Measurements from ENCODE around the gene YPEL3. TPM values are rescaled to one million over a fixed set of nuclear protein-coding genes. Genes with fewer than 3 reads are reported as not detected.
A peak's percentile ranks its signal among the peaks of the same experiment; 100 is the strongest.

Gene YPEL3
- 100 to 1,000 TPM; 214 to 383 (median 284) TPM for polyA plus RNA-seq (ENCODE audit: low read depth in 6 of 6)

GRCh38 chr16:30096105-30096861 is at the start of gene YPEL3:
Gene YPEL3, minus strand, starts transcription at chr16:30096213. Its CDS starts 731 bp downstream, at chr16:30095482.
- DNase-seq (peak; percentile 88), ATAC-seq (ENCODE audit: low read depth in 2 of 2) (peak; percentile 37 to 41)
- no peaks in the 10 kb centered on the region for H3K27me3 Mint-ChIP-seq
- peak within 1 kb of the TSS; percentile 88 to 94 (median 92) for H3K4me3 Mint-ChIP-seq
- peaks cover 5 to 29% (median 25%) of the 10 kb centered on the region in 7 donors for H3K9me3 Mint-ChIP-seq
- H3K4me1 Mint-ChIP-seq: peaks cover 31 to 41% (median 33%) of the 10 kb centered on the region in 3 donors
- peak within 1 kb of the TSS; percentile 87 to 98 (median 96) for H3K27ac Mint-ChIP-seq
- peaks cover 16 to 25% of the 10 kb centered on the region in 2 donors for H3K36me3 Mint-ChIP-seq

- no peak for DNase-seq
- ATAC-seq (ENCODE audit: low read depth in 2 of 2): no peak
- H3K4me3 Mint-ChIP-seq: no peak overlapping the region
- H3K27me3 Mint-ChIP-seq: no peaks in the 10 kb centered on the region
- H3K27ac Mint-ChIP-seq: no peak overlapping the region
- H3K9me3 Mint-ChIP-seq: peaks cover 0 to 14% (median 6%) of the 10 kb centered on the region in 7 donors
- H3K4me1 Mint-ChIP-seq: peaks cover 5 to 7% (median 7%) of the 10 kb centered on the region in 3 donors
- peaks cover 0 to 5% of the 10 kb centered on the region in 2 donors for H3K36me3 Mint-ChIP-seq
Measured at GRCh38 chr16:30145657-30146056, 49.6 kb upstream of the YPEL3 start.

GRCh38 chr16:30144917-30145316 is 48.9 kb upstream of the YPEL3 start:
- H3K9me3 Mint-ChIP-seq: peaks cover 0 to 14% (median 6%) of the 10 kb centered on the region in 7 donors
- peaks cover 0 to 5% of the 10 kb centered on the region in 2 donors for H3K36me3 Mint-ChIP-seq
- no peaks in the 10 kb centered on the region for H3K27me3 Mint-ChIP-seq
- no peak overlapping the region for H3K4me3 Mint-ChIP-seq
- DNase-seq (no peak), ATAC-seq (ENCODE audit: low read depth in 2 of 2) (no peak)
- H3K4me1 Mint-ChIP-seq: peaks cover 7 to 10% (median 9%) of the 10 kb centered on the region in 3 donors
- H3K27ac Mint-ChIP-seq: no peak overlapping the region

GRCh38 chr16:30144017-30144416 is 48.0 kb upstream of the YPEL3 start:
- H3K4me3 Mint-ChIP-seq: no peak overlapping the region
- peaks cover 13 to 14% (median 14%) of the 10 kb centered on the region in 3 donors for H3K4me1 Mint-ChIP-seq
- peaks cover 0 to 7% (median 3%) of the 10 kb centered on the region in 7 donors for H3K9me3 Mint-ChIP-seq
- no peak overlapping the region for H3K27ac Mint-ChIP-seq
- no peaks in the 10 kb centered on the region for H3K36me3 Mint-ChIP-seq
- H3K27me3 Mint-ChIP-seq: no peaks in the 10 kb centered on the region
- ATAC-seq (ENCODE audit: low read depth in 2 of 2) (no peak), DNase-seq (no peak)

GRCh38 chr16:30143347-30143702 is 47.3 kb upstream of the YPEL3 start:
- Mint-ChIP-seq H3K4me1 (peaks cover 13 to 14% (median 14%) of the 10 kb centered on the region in 3 donors), H3K27ac (peak overlapping the region in 1 of 6 donors; percentile 14), H3K9me3 (no peaks in the 10 kb centered on the region), H3K4me3 (no peak overlapping the region), H3K36me3 (no peaks in the 10 kb centered on the region), H3K27me3 (no peaks in the 10 kb centered on the region)
- ATAC-seq (ENCODE audit: low read depth in 2 of 2) (no peak), DNase-seq (no peak)

GRCh38 chr16:30142672-30143346 is 46.8 kb upstream of the YPEL3 start:
- peaks cover 13 to 14% (median 14%) of the 10 kb centered on the region in 3 donors for H3K4me1 Mint-ChIP-seq
- no peak overlapping the region for H3K4me3 Mint-ChIP-seq
- no peaks in the 10 kb centered on the region for H3K27me3 Mint-ChIP-seq
- ATAC-seq (ENCODE audit: low read depth in 2 of 2) (peak; percentile 48 to 58), DNase-seq (peak; percentile 17)
- peak overlapping the region in 3 of 6 donors; percentile 14 to 84 (median 62) for H3K27ac Mint-ChIP-seq
- no peaks in the 10 kb centered on the region for H3K9me3 Mint-ChIP-seq
- H3K36me3 Mint-ChIP-seq: no peaks in the 10 kb centered on the region

GRCh38 chr16:30141750-30142149 is 45.7 kb upstream of the YPEL3 start:
- H3K4me3 Mint-ChIP-seq: no peak overlapping the region

GRCh38 chr16:30139583-30140481 is 43.8 kb upstream of the YPEL3 start:
- DNase-seq (no peak), ATAC-seq (ENCODE audit: low read depth in 2 of 2) (no peak)
- Mint-ChIP-seq H3K4me3 (peak overlapping the region in 3 of 8 donors; percentile 27 to 33 (median 30)), H3K4me1 (peaks cover 11 to 14% (median 14%) of the 10 kb centered on the region in 3 donors), H3K36me3 (no peaks in the 10 kb centered on the region), H3K9me3 (no peaks in the 10 kb centered on the region), H3K27me3 (no peaks in the 10 kb centered on the region), H3K27ac (peak overlapping the region in 1 of 6 donors; percentile 0)

More at GRCh38 chr16:30141750-30142149, 45.7 kb upstream of the YPEL3 start:
- DNase-seq: no peak
- no peaks in the 10 kb centered on the region for H3K9me3 Mint-ChIP-seq
- H3K27me3 Mint-ChIP-seq: no peaks in the 10 kb centered on the region
- peaks cover 13 to 14% (median 14%) of the 10 kb centered on the region in 3 donors for H3K4me1 Mint-ChIP-seq
- H3K27ac Mint-ChIP-seq: no peak overlapping the region
- H3K36me3 Mint-ChIP-seq: no peaks in the 10 kb centered on the region
- no peak for ATAC-seq (ENCODE audit: low read depth in 2 of 2)

GRCh38 chr16:30137897-30138296 is 41.9 kb upstream of the YPEL3 start:
- ATAC-seq (ENCODE audit: low read depth in 2 of 2) (no peak), DNase-seq (no peak)
- Mint-ChIP-seq H3K4me1 (peaks cover 7 to 9% (median 9%) of the 10 kb centered on the region in 3 donors), H3K27me3 (no peaks in the 10 kb centered on the region), H3K4me3 (no peak overlapping the region), H3K9me3 (no peaks in the 10 kb centered on the region), H3K27ac (peak overlapping the region in 1 of 6 donors; percentile 52), H3K36me3 (no peaks in the 10 kb centered on the region)

GRCh38 chr16:30136971-30137605 is 41.1 kb upstream of the YPEL3 start:
- H3K9me3 Mint-ChIP-seq: no peaks in the 10 kb centered on the region

GRCh38 chr16:30132591-30132990 is 36.6 kb upstream of the YPEL3 start:
- Mint-ChIP-seq H3K27ac (no peak overlapping the region), H3K4me1 (peaks cover 0 to 3% (median 0%) of the 10 kb centered on the region in 3 donors), H3K9me3 (no peaks in the 10 kb centered on the region), H3K4me3 (no peak overlapping the region), H3K27me3 (no peaks in the 10 kb centered on the region), H3K36me3 (no peaks in the 10 kb centered on the region)
- ATAC-seq (ENCODE audit: low read depth in 2 of 2) (no peak), DNase-seq (no peak)

More at GRCh38 chr16:30136971-30137605, 41.1 kb upstream of the YPEL3 start:
- no peaks in the 10 kb centered on the region for H3K27me3 Mint-ChIP-seq
- DNase-seq: no peak
- no peak for ATAC-seq (ENCODE audit: low read depth in 2 of 2)
- peaks cover 7 to 9% (median 9%) of the 10 kb centered on the region in 3 donors for H3K4me1 Mint-ChIP-seq
- no peak overlapping the region for H3K4me3 Mint-ChIP-seq
- H3K36me3 Mint-ChIP-seq: no peaks in the 10 kb centered on the region
- no peak overlapping the region for H3K27ac Mint-ChIP-seq

GRCh38 chr16:30131869-30132475 is 36.0 kb upstream of the YPEL3 start:
- ATAC-seq (ENCODE audit: low read depth in 2 of 2) (no peak), DNase-seq (no peak)
- Mint-ChIP-seq H3K27me3 (no peaks in the 10 kb centered on the region), H3K4me1 (peaks cover 0 to 3% (median 0%) of the 10 kb centered on the region in 3 donors), H3K27ac (no peak overlapping the region), H3K9me3 (no peaks in the 10 kb centered on the region), H3K4me3 (no peak overlapping the region), H3K36me3 (no peaks in the 10 kb centered on the region)

Data from naive B cell (primary cell).